HG02870 (cell line): ENCODE data around the gene CYP2C9.

ENCODE experiments used
- ATAC-seq: cut with Tn5 transposase; IDR thresholded peaks from one replicate; pipeline ENCODE4 v1.9.1; 2021; ENCODE audit warnings: mild to moderate bottlenecking, moderate library complexity; ENCODE audit not compliant: unreplicated experiment

The CYP2C9 gene

DNA sequence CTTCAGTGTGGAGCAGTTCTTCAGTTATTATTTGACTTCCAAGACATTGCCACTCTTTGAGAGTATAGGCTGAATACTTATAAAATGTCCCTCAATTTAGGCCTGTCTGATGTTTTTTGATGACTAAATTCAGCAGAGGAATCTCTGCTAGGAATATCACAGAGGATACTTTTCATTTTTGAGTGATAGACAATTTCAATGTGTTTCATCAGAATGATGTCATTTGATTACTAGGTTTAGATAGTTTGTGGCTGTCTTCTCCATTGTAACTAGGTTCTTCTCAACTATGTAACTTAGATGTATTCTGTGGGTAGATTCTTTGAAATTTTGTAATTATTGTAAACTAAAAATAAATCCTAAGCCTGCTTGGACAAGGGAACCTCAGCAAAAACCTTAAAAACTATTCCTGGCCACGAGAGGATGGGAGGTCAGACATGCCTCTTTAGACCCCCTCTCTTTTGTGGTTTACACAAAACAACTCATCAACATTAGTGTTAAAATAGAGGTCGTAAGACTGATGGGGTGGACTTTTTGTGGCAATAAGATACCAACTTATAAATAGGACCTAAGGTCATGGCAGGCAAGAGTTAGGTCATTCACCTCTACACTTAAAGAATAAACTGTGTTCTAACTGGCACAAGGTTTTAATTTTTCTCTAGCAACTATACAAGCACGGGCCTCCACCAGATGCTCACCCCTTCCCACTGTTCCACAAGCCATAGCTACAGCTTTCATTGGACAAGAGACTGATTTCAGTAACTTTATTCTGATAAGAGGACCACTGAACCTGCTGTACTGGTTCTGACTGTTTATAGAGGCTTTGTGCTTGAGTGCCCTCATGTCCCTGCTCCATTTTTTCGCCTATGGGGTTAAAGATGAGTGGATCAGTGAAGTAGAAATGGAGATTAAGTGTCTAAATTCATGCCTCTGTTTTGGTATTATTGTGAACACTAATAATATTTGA is 97.2 kb downstream of the CYP2C9 start:
- ATAC-seq, result no peak

DNA sequence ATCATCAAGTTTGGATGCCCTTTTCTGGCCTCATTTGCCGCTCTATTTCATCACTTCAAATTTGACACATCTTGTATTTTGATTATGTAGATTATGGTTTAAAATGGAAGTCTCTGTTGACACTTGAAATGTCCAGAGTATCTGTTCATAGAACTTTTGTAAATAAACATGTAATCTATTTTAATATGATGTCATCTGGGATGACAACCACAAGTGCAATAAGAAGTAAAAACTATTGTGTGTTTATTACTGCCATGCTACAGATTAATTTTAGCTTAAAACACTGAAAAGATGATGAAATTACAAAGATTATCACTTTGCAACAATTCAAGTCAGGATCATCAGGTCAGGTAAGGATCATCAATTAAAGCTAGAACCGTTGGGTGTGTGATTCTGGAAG is 100.8 kb downstream of the CYP2C9 start:
- ATAC-seq, result no peak
